RWPE2 (cell line): ENCODE data around the gene MAP3K2.

ENCODE experiments used
- ATAC-seq: fragments of 200-7000 bp; cut with Tn5 transposase; 3 replicates; pipeline ENCODE4 v1.9.1; 2021; ENCODE audit warnings: low read depth
- DNase-seq: peaks from one replicate; pipeline ENCODE4 v3.0.0-alpha.2; 2020; ENCODE audit warnings: low spot score
- H3K27ac ChIP-seq: fragments of 450-650 bp; 2 replicates; pipeline ENCODE4 v1.5.1; 2017; ENCODE audit warnings: mild to moderate bottlenecking; ENCODE audit not compliant: poor library complexity, severe bottlenecking
- H3K27me3 ChIP-seq: fragments of 250-450 bp; sonication (Bioruptor Pico); 2 replicates; pipeline ENCODE4 v1.5.1; 2021; ENCODE audit warnings: mild to moderate bottlenecking, moderate library complexity; ENCODE audit not compliant: insufficient read depth, poor library complexity, severe bottlenecking
- H3K36me3 ChIP-seq: fragments of 250-450 bp; sonication (Bioruptor Pico); 2 replicates; pipeline ENCODE4 v1.5.1; 2020; ENCODE audit warnings: low read depth, mild to moderate bottlenecking, moderate library complexity
- H3K4me1 ChIP-seq: fragments of 250-450 bp; sonication (Bioruptor Pico); 2 replicates; pipeline ENCODE4 v1.5.1; 2021; ENCODE audit warnings: mild to moderate bottlenecking, moderate library complexity; ENCODE audit not compliant: insufficient read depth, poor library complexity, severe bottlenecking
- H3K4me3 ChIP-seq: fragments of 250-450 bp; sonication (Bioruptor Pico); 2 replicates; pipeline ENCODE4 v1.5.1; 2021; ENCODE audit warnings: mild to moderate bottlenecking, moderate library complexity; ENCODE audit not compliant: severe bottlenecking
- H3K9me3 ChIP-seq: fragments of 250-450 bp; sonication (Bioruptor Pico); 2 replicates; pipeline ENCODE4 v1.5.1; 2021; ENCODE audit warnings: mild to moderate bottlenecking, moderate library complexity; ENCODE audit not compliant: severe bottlenecking
- CTCF ChIP-seq: fragments of 450-650 bp; IDR thresholded peaks from one replicate; pipeline ENCODE4 v1.5.1; 2017; ENCODE audit warnings: mild to moderate bottlenecking, moderate library complexity; ENCODE audit not compliant: poor library complexity, severe bottlenecking

Gene MAP3K2

DNA sequence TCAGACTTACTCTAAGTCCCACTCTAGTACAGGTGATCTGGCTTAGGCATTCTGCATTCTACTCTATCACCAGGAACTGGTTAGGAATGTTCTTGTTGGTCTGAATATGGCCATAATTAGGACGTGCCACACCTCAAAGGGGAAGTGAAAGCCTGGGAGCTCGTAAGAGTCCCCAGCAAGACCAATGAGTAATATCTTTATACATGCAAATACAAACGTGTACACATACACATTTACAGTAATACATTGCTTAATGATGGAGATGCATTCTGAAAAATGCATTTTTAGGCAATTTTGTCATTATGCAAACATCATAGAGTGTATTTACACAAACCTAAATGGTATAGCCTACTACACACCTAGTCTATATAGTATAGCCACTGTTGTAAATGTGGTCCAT lies 74.4 kb downstream of the MAP3K2 start:
- no peaks in the 10 kb centered on the region for H3K4me1 ChIP-seq
- no peaks in the 10 kb centered on the region for H3K27me3 ChIP-seq
- no peak overlapping the region for H3K4me3 ChIP-seq
- no peak for TF ChIP-seq CTCF
- no peak overlapping the region for H3K27ac ChIP-seq
- no peak for DNase-seq
- H3K36me3 ChIP-seq: peaks cover 76% of the 10 kb centered on the region
- no peaks in the 10 kb centered on the region for H3K9me3 ChIP-seq
- no peak for ATAC-seq

DNA sequence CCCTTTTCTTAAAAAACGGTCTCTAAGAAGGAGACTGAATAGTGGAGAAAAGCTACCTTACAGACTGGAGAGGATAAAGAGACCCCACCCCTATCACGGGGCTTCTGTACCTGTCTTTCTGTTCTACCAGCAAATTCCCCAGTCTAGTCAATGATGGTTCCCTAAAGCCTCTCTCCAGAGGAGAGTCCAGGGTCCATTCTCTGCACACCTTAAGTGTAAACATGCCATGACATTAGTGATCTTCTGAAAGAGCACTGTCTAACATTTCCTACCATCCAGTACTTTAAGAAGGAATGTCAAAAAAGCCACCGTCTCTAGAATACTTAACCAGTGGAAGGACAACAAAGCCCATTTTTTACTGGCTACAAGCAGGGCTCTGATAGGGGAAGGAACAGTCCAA lies 76.8 kb downstream of the MAP3K2 start:
- Histone ChIP-seq H3K36me3 (peaks cover 75% of the 10 kb centered on the region), H3K27me3 (no peaks in the 10 kb centered on the region), H3K9me3 (no peaks in the 10 kb centered on the region), H3K4me1 (no peaks in the 10 kb centered on the region), H3K27ac (no peak overlapping the region), H3K4me3 (no peak overlapping the region)
- DNase-seq: no peak
- TF ChIP-seq CTCF: no peak
- no peak for ATAC-seq

DNA sequence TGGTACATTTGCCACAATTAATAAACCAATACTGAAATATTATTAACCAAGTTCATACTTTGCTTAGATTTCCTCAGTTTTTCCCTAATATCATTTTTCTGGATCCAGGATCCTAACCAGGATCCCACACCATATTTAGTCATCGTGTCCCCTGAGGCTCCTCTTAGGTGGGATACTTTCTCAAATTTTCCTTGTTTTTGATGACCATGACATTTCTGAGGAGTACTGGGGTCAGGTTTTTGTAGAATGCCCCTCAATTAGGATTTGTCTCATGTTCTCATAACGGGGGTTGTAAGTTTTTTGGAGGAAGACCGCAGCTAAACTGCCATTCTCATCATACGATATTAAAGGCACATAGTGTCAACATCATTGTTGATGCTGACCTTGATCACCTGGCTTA lies 78.3 kb downstream of the MAP3K2 start:
- Histone ChIP-seq H3K4me3 (no peak overlapping the region), H3K9me3 (no peaks in the 10 kb centered on the region), H3K36me3 (peaks cover 70% of the 10 kb centered on the region), H3K4me1 (no peaks in the 10 kb centered on the region), H3K27me3 (no peaks in the 10 kb centered on the region), H3K27ac (no peak overlapping the region)
- no peak for TF ChIP-seq CTCF
- ATAC-seq (no peak), DNase-seq (no peak)

DNA sequence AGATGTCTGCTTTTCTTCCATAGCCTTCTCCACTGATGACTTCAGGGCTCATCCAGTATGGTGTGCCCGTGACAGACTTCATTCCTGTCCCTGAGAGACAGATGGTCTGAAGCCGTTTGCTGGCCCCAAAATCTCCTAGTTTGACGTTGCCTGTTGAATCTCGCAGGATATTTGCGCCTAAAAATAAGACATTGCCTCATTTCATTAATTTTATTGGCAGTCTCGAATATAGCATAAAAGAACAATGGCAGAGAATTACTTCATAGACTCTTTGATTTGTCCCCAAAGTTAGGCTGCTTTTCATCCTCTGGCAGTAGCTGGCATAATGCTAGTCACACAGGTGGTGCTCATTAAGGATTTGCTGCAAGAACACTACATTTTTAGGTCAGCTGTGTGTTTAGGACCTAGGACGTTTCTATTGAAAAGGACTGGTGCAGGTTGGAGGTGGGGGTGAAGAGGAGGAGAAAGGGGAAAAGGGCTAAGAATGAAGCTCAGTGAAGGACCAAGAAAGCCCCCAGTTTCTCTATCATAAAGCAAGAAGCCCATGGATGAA lies 79.1 kb downstream of the MAP3K2 start:
- Histone ChIP-seq H3K36me3 (peaks cover 62% of the 10 kb centered on the region), H3K27me3 (no peaks in the 10 kb centered on the region), H3K9me3 (no peaks in the 10 kb centered on the region), H3K27ac (no peak overlapping the region), H3K4me3 (no peak overlapping the region), H3K4me1 (no peaks in the 10 kb centered on the region)
- no peak for TF ChIP-seq CTCF
- DNase-seq: no peak
- no peak for ATAC-seq

- H3K36me3 ChIP-seq: peaks cover 44% of the 10 kb centered on the region
- ATAC-seq: no peak
Observed at GRCh38 chr2:127305990-127306585, 81.7 kb downstream of the MAP3K2 start.

More at GRCh38 chr2:127305990-127306585, 81.7 kb downstream of the MAP3K2 start:
- no peak overlapping the region for H3K4me3 ChIP-seq
- H3K9me3 ChIP-seq: no peaks in the 10 kb centered on the region
- H3K27me3 ChIP-seq: no peaks in the 10 kb centered on the region
- DNase-seq: no peak
- no peak overlapping the region for H3K27ac ChIP-seq
- no peaks in the 10 kb centered on the region for H3K4me1 ChIP-seq
- TF ChIP-seq CTCF: no peak
